SK-N-MC (cell line): ENCODE data around the gene OTOS.

Experiments
- EZH2 ChIP-seq: fragments of 200-600 bp; sonication (generic); IDR thresholded peaks from one replicate; pipeline ENCODE4 v1.6.1; 2017; ENCODE audit warnings: antibody characterized with exemption
- FOXP2 ChIP-seq: optimal IDR thresholded peaks from 2 replicates; pipeline ENCODE3; 2011; ENCODE audit warnings: mild to moderate bottlenecking, moderate library complexity; ENCODE audit not compliant: insufficient read depth; ENCODE audit errors: extremely low read length, control extremely low read depth
- POLR2AphosphoS5 ChIP-seq: IDR thresholded peaks from 2 replicates; pipeline ENCODE4 v1.6.1; 2012; ENCODE audit warnings: mild to moderate bottlenecking, low read depth, low read length, borderline replicate concordance

DNA sequence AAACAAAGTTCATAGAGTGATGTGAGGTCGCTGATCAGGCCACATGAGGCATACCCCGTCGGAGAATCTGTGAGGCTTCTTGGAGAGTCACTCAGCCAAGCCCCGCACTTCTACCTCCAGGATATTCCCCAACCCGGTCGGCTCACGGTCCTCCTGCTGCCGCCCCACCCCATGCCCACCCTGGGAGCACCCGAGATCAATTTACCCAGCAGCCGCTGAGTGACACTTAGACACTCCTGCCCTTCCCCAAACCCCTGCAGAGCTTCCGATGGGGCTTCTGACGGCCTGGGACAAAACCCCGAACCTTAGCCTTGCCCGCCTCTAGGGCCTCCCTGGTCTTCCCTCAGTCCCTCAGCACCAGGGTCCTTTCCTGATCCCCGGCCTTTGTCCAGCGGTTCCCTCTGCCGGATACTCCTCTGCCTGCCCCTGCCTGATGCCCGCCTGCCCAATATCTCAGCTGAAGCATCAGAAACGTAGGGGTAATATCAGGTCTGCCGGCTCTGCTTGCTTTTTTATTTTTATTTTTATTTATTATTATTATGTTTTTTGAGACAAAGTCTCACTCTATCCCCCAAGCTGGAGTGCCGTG, 18.9 kb upstream of the OTOS start:
- TF ChIP-seq POLR2AphosphoS5 = no peak
- TF ChIP-seq EZH2 = no peak
- no peak for TF ChIP-seq FOXP2
